Measurements from ENCODE around the gene ZNF484.
A peak's percentile ranks its signal among the peaks of the same experiment; 100 is the strongest.
"Not testable (repeated sequence)": the region's sequence is repeated elsewhere in the genome, so short reads cannot be mapped to it uniquely, and the experiment has no call there.

Gene ZNF484

DNA sequence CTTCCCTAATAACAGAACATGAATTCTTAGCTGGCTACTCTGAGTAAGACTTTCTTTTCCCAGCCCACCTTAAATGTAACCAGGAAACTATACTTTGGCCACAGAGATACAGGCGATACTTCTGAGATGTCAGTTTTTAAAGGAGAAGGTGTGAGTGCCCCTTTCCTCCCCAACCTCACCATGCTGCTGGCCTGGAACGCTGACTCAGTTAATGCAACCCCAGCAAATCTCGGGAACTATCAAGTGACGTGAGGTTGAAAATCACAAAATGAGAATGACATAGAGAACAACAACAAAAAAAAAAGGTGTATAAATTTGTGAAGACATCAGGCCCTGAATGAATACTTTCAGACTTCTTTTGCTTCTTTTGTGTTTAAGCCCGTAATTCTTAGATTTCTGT is 13.7 kb downstream of the ZNF484 start:
- no peak for DNase-seq (ENCODE audit: extremely low read depth in 1 of 2, low read depth in 1 of 2)

DNA sequence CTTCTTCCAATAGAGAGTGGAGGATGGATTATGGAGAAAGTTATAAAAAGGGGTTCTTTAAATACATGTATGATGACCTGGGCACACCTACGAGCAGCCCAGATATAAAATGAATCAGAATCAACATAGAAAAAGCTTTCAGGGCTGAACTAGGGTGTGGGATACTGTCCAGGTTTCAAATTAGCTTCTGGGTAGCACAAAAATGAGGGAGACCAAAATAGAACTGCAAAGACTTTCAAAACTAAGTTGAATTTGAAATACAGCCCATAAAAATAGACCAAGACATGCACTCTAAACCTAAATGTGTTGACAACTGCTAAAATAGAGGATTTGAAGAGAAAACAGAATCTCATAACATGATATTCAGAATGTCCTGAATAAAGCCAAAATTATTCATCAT is 17.0 kb downstream of the ZNF484 start:
- DNase-seq (ENCODE audit: extremely low read depth in 1 of 2, low read depth in 1 of 2): no peak

DNA sequence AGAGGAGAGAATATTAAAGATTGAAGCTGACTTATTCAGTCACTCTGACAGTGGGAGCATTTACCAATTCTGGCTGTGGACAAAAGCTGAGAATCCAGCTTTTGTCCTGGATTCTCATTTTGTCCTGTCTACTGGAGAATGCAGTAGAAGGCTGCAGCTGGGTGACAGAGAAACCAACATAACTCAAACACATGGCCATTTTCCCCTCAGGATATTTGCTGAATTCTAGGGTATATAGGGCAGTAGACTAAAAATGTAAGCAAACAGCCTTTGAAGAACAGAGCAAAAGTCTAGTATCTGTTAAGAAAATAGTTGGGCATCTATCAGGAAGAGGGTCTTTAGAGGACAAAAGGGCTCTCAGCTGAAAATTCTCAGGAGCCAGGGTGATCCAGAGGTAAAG is 20.6 kb downstream of the ZNF484 start:
- no peak for DNase-seq (ENCODE audit: extremely low read depth in 1 of 2, low read depth in 1 of 2)

GRCh38 chr9:92853716-92854115 is 24.1 kb downstream of the ZNF484 start:
- no peak for DNase-seq (ENCODE audit: extremely low read depth in 1 of 2, low read depth in 1 of 2)

GRCh38 chr9:92850898-92851297 is 26.9 kb downstream of the ZNF484 start:
- no peak for DNase-seq (ENCODE audit: extremely low read depth in 1 of 2, low read depth in 1 of 2)

DNA sequence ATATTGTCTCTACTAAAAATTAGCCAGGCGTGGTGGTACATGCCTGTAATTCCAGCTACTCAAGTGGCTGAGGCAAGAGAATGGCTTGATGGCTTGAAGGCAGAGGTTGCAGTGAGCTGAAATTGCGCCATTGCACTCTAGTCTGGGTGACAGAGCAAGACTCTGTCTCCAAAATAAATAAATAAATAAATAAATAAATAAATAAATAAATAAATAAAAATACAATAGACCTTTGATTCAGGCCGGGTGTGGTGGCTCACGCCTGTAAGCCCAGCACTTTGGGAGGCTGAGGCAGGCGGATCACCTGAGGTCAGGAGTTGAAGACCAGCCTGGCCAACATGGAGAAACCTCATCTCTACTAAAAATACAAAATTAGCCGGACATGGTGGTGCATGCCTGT is 29.1 kb downstream of the ZNF484 start:
- not testable (repeated sequence) for DNase-seq (ENCODE audit: extremely low read depth in 1 of 2, low read depth in 1 of 2)

DNA sequence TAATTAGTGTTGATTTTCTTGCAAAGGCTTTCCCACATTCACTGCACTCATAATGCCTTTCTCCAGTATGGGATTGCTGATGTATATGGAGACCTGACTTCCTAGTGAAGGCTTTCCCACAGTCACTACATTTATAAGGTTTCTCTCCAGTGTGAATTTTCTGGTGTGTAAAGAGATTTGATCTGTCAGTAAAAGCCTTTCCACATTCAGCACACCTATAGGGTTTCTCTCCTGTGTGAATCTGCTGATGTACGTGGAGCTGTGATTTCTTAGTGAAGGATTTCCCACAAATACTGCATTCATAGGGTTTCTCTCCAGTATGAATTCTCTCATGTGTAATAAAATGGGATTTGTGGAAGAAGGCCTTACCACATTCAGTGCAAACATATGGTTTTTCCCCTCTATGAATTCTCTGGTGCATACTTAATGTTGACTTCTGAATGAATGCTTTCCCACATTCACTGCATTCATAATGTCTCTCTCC is 31.1 kb downstream of the ZNF484 start:
- DNase-seq (ENCODE audit: extremely low read depth in 1 of 2, low read depth in 1 of 2): no peak

GRCh38 chr9:92838411-92838810 is 39.4 kb downstream of the ZNF484 start:
- not testable (repeated sequence) for DNase-seq (ENCODE audit: extremely low read depth in 1 of 2, low read depth in 1 of 2)

DNA sequence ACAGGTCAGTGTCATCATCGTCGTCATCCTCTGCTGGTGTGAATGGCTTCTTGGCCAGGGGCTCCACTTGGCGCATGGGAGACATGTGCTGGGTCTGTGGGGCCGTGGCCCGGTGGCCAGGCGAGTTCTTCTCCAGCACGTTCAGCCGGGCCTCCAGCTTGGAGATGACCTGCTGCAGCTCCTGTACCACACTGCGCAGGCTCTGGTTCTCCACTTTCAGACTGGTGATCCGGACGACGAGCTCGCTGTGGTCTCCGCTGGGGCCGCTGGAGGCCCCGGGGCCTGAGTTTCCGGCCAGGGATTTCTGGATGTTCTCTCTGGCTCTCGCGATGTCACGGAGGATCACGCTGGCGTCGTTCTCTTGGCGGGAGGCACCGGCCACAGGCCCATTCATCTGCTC is 40.6 kb downstream of the ZNF484 start:
- no peak for DNase-seq (ENCODE audit: extremely low read depth in 1 of 2, low read depth in 1 of 2)

DNA sequence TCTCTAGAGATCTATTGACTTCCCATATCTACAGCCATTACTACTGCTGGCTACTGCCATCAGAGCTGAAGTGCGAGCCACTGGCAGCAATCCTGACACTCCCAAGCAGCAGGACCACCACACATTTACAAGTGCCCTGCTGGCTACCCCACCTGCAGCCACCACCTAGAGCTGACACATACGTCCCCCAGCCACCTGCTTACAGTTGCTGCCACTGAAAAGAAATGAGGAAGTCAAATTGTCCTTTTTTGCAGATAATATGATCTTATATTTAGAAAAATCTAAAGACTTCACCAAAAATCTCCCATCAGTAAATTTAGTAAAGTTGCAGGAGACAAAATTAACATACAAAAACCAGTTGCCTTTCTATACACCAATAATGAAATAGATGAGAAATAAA is 48.4 kb downstream of the ZNF484 start:
- DNase-seq (ENCODE audit: extremely low read depth in 1 of 2, low read depth in 1 of 2): no peak

- not testable (repeated sequence) for DNase-seq (ENCODE audit: extremely low read depth in 1 of 2, low read depth in 1 of 2)
These were observed 52.8 kb downstream of the ZNF484 start for GRCh38 chr9:92825065-92825464.

DNA sequence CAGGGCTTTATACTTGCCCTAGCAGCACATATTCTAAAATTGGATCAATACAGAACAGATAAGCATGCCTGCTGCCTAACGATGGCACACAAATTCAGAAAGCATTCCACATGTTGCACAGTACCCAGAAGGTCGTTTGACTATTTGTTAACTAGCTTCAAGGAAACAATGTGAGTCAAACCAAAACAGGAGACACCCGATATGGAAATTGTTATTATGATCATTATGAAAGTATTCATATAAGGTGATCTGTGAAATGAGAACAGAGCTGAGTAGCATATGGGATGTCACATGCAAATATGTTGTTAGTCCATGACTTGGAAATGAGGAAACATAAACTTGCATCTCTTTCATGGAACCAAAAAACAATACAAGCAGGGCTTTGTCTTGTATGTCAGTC is 56.9 kb downstream of the ZNF484 start:
- DNase-seq (ENCODE audit: extremely low read depth in 1 of 2, low read depth in 1 of 2): no peak

GRCh38 chr9:92819898-92820297 is 57.9 kb downstream of the ZNF484 start:
- not testable (repeated sequence) for DNase-seq (ENCODE audit: extremely low read depth in 1 of 2, low read depth in 1 of 2)

GRCh38 chr9:92809629-92810326 is 68.1 kb downstream of the ZNF484 start:
- DNase-seq (ENCODE audit: extremely low read depth in 1 of 2, low read depth in 1 of 2): not testable (repeated sequence)

DNA sequence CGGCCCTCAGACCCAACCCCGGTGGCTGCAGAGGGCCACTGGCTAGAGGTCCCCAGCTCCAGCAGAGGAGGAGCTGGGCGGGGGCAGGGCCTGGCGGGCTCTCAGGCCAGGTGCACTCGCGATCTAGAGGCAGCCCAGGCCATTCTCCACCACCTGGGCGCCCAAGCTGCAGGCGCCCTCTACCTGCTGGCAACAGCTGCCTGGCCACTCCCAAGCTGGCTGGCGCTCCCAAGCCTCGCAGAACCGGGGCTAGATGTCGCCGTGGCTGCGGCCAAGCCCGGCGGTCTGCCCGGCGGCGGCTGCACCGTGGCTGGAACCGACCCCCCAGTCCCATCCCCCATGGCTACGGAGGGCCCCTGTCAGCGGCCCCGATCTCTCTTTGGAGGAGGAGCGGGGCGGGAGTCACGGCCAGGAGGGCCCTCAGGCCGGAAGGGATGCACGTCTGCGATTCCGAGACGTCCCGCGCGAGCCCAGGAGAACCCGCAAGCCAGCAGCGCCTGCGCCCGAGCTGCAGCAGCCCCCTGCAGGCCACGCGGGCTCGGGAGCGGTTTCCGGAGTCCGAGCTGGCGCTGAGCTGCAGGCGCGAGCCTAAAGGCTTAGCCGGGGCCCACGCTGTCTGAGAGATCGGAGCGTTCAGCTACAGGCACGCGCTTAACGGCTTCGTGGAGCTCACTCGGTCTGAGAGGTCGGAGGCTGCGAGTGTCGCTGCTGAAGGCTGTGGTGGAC is 68.9 kb downstream of the ZNF484 start:
- DNase-seq (ENCODE audit: extremely low read depth in 1 of 2, low read depth in 1 of 2): peak in 1 of 2 donors; percentile 33

- DNase-seq (ENCODE audit: extremely low read depth in 1 of 2, low read depth in 1 of 2): no peak
These were observed 69.8 kb downstream of the ZNF484 start for GRCh38 chr9:92807757-92808725.

GRCh38 chr9:92807031-92807756 is 70.6 kb downstream of the ZNF484 start:
- no peak for DNase-seq (ENCODE audit: extremely low read depth in 1 of 2, low read depth in 1 of 2)

DNA sequence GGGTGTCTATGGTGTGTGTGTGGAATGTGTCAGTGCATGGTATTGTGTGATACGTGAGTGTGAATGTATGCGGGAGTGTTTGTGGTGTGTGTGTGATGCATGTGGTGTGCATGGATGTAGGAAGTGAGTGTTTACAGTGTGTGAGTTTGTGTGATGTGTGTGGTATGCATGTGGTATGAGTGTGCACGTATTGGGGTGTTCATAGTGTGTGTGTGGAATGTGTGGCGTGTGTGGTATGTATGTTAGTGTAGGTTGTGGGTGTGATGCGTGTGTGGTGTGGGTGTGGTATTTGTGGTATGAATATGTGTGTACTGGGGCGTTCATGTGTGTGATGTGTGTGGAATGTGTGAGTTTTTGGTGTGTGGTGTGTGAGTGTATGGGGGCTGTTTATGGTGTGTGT is 73.1 kb downstream of the ZNF484 start:
- no peak for DNase-seq (ENCODE audit: extremely low read depth in 1 of 2, low read depth in 1 of 2)

GRCh38 chr9:92798358-92798757 is 79.5 kb downstream of the ZNF484 start:
- DNase-seq (ENCODE audit: extremely low read depth in 1 of 2, low read depth in 1 of 2): no peak

DNA sequence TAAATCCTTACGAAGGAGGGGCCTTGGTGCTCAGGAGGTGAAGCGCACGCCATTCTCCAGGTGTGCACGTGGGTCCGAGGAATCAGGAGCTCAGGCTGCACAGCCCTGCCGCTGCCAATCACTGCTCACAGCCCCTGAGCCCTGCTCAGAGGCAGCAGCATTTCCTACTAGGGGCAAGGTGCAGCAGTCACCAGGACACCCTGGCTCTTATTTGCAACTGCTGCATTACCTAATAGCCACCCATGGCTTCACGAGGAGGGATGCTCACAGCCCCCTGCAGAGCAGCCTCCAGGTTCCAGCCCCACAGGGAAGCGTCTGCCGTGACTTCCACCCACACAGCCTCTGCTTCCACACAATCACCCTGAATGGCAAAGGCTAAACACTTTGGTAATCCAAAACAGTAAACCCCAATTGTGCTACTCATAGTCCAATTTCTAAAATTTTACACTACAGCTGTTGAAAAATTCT is 81.5 kb downstream of the ZNF484 start:
- not testable (repeated sequence) for DNase-seq (ENCODE audit: extremely low read depth in 1 of 2, low read depth in 1 of 2)

All from stimulated activated CD8-positive, alpha-beta memory T cell treated with anti-CD3 and anti-CD28 coated beads, Interleukin-7, amount 100 ng/mL, for 48 hours (primary cell).